ENCODE measurements around the gene USP47. TPM values are rescaled to one million over a fixed set of nuclear protein-coding genes. Genes with fewer than 3 reads are reported as not detected.

Gene USP47
- total and polyA plus RNA-seq, 2 experiments from 2014 or later = 16.3 to 36.7 TPM

DNA sequence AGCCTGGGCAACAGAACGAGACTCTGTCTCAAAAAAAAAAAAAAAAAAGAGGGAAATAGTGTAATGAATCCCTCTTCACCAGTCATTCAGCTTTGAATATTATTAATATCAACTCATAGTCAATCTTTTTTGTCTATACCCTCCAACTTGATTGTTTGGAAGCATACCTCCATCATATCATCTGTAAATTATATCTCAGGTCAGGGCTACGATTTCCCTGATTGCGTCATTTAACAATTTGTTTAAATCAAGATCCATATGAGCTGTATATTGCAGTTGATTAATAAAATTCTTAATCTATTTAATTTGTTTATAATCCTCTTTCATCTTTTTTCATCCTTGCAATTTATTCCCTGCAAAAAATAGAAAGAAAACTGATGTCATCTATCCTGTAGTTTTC lies 60.2 kb downstream of the USP47 start (continued):
- TF ChIP-seq, protein P1, sequence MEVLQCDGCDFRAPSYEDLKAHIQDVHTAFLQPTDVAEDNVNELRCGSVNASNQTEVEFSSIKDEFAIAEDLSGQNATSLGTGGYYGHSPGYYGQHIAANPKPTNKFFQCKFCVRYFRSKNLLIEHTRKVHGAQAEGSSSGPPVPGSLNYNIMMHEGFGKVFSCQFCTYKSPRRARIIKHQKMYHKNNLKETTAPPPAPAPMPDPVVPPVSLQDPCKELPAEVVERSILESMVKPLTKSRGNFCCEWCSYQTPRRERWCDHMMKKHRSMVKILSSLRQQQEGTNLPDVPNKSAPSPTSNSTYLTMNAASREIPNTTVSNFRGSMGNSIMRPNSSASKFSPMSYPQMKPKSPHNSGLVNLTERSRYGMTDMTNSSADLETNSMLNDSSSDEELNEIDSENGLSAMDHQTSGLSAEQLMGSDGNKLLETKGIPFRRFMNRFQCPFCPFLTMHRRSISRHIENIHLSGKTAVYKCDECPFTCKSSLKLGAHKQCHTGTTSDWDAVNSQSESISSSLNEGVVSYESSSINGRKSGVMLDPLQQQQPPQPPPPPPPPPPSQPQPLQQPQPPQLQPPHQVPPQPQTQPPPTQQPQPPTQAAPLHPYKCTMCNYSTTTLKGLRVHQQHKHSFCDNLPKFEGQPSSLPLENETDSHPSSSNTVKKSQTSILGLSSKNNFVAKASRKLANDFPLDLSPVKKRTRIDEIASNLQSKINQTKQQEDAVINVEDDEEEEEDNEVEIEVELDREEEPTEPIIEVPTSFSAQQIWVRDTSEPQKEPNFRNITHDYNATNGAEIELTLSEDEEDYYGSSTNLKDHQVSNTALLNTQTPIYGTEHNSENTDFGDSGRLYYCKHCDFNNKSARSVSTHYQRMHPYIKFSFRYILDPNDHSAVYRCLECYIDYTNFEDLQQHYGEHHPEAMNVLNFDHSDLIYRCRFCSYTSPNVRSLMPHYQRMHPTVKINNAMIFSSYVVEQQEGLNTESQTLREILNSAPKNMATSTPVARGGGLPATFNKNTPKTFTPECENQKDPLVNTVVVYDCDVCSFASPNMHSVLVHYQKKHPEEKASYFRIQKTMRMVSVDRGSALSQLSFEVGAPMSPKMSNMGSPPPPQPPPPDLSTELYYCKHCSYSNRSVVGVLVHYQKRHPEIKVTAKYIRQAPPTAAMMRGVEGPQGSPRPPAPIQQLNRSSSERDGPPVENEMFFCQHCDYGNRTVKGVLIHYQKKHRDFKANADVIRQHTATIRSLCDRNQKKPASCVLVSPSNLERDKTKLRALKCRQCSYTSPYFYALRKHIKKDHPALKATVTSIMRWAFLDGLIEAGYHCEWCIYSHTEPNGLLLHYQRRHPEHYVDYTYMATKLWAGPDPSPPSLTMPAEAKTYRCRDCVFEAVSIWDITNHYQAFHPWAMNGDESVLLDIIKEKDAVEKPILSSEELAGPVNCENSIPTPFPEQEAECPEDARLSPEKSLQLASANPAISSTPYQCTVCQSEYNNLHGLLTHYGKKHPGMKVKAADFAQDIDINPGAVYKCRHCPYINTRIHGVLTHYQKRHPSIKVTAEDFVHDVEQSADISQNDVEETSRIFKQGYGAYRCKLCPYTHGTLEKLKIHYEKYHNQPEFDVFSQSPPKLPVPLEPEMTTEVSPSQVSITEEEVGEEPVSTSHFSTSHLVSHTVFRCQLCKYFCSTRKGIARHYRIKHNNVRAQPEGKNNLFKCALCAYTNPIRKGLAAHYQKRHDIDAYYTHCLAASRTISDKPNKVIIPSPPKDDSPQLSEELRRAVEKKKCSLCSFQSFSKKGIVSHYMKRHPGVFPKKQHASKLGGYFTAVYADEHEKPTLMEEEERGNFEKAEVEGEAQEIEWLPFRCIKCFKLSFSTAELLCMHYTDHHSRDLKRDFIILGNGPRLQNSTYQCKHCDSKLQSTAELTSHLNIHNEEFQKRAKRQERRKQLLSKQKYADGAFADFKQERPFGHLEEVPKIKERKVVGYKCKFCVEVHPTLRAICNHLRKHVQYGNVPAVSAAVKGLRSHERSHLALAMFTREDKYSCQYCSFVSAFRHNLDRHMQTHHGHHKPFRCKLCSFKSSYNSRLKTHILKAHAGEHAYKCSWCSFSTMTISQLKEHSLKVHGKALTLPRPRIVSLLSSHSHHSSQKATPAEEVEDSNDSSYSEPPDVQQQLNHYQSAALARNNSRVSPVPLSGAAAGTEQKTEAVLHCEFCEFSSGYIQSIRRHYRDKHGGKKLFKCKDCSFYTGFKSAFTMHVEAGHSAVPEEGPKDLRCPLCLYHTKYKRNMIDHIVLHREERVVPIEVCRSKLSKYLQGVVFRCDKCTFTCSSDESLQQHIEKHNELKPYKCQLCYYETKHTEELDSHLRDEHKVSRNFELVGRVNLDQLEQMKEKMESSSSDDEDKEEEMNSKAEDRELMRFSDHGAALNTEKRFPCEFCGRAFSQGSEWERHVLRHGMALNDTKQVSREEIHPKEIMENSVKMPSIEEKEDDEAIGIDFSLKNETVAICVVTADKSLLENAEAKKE (CRISPR knock-in tag; IDR thresholded peaks at IDR 0.05) = no peak
- TF ChIP-seq JUNB (IDR thresholded peaks at IDR 0.05; ENCODE audit: unreplicated experiment) (no peak), CREB1 (CRISPR knock-in tag; IDR thresholded peaks at IDR 0.05; ENCODE audit: low read depth) (no peak), STAT1 (IDR thresholded peaks at IDR 0.05; ENCODE audit: unreplicated experiment) (no peak), ZNF114 (CRISPR knock-in tag; IDR thresholded peaks at IDR 0.05) (no peak), EZH2 (IDR thresholded peaks at IDR 0.05; ENCODE audit: low read depth, unreplicated experiment) (no peak)
- TF ChIP-seq, protein P2, sequence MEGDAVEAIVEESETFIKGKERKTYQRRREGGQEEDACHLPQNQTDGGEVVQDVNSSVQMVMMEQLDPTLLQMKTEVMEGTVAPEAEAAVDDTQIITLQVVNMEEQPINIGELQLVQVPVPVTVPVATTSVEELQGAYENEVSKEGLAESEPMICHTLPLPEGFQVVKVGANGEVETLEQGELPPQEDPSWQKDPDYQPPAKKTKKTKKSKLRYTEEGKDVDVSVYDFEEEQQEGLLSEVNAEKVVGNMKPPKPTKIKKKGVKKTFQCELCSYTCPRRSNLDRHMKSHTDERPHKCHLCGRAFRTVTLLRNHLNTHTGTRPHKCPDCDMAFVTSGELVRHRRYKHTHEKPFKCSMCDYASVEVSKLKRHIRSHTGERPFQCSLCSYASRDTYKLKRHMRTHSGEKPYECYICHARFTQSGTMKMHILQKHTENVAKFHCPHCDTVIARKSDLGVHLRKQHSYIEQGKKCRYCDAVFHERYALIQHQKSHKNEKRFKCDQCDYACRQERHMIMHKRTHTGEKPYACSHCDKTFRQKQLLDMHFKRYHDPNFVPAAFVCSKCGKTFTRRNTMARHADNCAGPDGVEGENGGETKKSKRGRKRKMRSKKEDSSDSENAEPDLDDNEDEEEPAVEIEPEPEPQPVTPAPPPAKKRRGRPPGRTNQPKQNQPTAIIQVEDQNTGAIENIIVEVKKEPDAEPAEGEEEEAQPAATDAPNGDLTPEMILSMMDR (conservative IDR thresholded peaks at IDR 0.05; ENCODE audit: low read depth in 2 of 2) = no peak

DNA sequence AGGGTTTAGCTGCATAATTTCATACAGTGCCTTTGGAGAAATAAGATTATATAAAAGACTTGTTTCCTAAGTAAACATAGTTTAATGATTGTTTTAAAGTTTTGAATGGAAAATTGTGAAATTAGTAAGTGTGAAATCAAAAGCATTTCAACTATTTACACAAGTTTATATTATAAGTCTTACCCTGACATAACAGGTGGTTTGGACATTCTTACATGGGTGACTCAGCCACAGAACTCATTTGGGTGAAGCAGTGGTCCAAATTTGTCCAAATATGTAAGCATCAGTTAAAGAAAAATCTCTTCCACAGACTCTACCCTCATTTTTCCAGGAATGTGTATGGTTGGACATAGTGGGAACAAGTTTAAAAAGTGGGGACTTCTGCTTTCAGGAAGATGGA lies 68.0 kb downstream of the USP47 start:
- H3K4me3 Mint-ChIP-seq = no peak overlapping the region
- Histone ChIP-seq H3F3A (replicated peaks; ENCODE audit: low read depth) (no peaks in the 10 kb centered on the region), H3K36me3 (ENCODE audit: insufficient read depth) (no peaks in the 10 kb centered on the region; the same call in 1 of the 2 replicates), H3K9me2 (ENCODE audit: insufficient read depth) (no peaks in the 10 kb centered on the region), H3K79me2 (replicated peaks; ENCODE audit: insufficient read depth) (no peaks in the 10 kb centered on the region), H3K4me2 (no peak overlapping the region), H4K20me1 (replicated peaks; ENCODE audit: insufficient read depth) (peaks cover 3% of the 10 kb centered on the region; the same call in 1 of the 2 replicates), H3K4me1 (ENCODE audit: insufficient read depth) (no peaks in the 10 kb centered on the region), H2AFZ (no peak overlapping the region), H3K27ac (ENCODE audit: low read depth) (no peak overlapping the region), H3K27me3 (ENCODE audit: insufficient read depth) (no peaks in the 10 kb centered on the region), H3K4me3 (no peak overlapping the region)
- no peaks in the 10 kb centered on the region for H3K4me1 Mint-ChIP-seq
- ATAC-seq (no peak), DNase-seq (ENCODE audit: low spot score) (no peak)
- no peak overlapping the region for H3K27ac Mint-ChIP-seq
- H3K36me3 Mint-ChIP-seq (ENCODE audit: low read depth) = no peaks in the 10 kb centered on the region
- H3K9me3 Mint-ChIP-seq = no peaks in the 10 kb centered on the region
- H3K27me3 Mint-ChIP-seq (ENCODE audit: insufficient read depth, low read depth, poor library complexity) = no peaks in the 10 kb centered on the region
- TF ChIP-seq ZNF114 (CRISPR knock-in tag; IDR thresholded peaks at IDR 0.05) (no peak), NANOG (IDR thresholded peaks at IDR 0.05; ENCODE audit: borderline replicate concordance) (no peak), CREB1 (CRISPR knock-in tag; IDR thresholded peaks at IDR 0.05; ENCODE audit: low read depth) (no peak), EZH2 (IDR thresholded peaks at IDR 0.05; ENCODE audit: low read depth, unreplicated experiment) (no peak), ZNF331 (CRISPR knock-in tag; IDR thresholded peaks at IDR 0.05; ENCODE audit: low read depth) (no peak), STAT1 (IDR thresholded peaks at IDR 0.05; ENCODE audit: unreplicated experiment) (no peak), JUNB (IDR thresholded peaks at IDR 0.05; ENCODE audit: unreplicated experiment) (no peak), POLR2AphosphoS5 (IDR thresholded peaks at IDR 0.05; ENCODE audit: low read depth) (no peak), EZH2phosphoT487 (IDR thresholded peaks at IDR 0.05; ENCODE audit: unreplicated experiment) (no peak)
- TF ChIP-seq, protein P2 (conservative IDR thresholded peaks at IDR 0.05; ENCODE audit: low read depth in 2 of 2) = no peak
- TF ChIP-seq, protein P3, sequence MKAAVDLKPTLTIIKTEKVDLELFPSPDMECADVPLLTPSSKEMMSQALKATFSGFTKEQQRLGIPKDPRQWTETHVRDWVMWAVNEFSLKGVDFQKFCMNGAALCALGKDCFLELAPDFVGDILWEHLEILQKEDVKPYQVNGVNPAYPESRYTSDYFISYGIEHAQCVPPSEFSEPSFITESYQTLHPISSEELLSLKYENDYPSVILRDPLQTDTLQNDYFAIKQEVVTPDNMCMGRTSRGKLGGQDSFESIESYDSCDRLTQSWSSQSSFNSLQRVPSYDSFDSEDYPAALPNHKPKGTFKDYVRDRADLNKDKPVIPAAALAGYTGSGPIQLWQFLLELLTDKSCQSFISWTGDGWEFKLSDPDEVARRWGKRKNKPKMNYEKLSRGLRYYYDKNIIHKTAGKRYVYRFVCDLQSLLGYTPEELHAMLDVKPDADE (IDR thresholded peaks at IDR 0.05) = no peak
